SHP77 (cell line): ENCODE measurements around the gene RSPRY1.
"Not testable (repeated sequence)": the region's sequence is repeated elsewhere in the genome, so short reads cannot be mapped to it uniquely, and the experiment has no call there.

Experiments used
- DNase-seq, 2 experiments: peaks; one replicate each; lab custom pipeline; 2025; lab: John Stamatoyannopoulos, UW

Gene RSPRY1

DNA sequence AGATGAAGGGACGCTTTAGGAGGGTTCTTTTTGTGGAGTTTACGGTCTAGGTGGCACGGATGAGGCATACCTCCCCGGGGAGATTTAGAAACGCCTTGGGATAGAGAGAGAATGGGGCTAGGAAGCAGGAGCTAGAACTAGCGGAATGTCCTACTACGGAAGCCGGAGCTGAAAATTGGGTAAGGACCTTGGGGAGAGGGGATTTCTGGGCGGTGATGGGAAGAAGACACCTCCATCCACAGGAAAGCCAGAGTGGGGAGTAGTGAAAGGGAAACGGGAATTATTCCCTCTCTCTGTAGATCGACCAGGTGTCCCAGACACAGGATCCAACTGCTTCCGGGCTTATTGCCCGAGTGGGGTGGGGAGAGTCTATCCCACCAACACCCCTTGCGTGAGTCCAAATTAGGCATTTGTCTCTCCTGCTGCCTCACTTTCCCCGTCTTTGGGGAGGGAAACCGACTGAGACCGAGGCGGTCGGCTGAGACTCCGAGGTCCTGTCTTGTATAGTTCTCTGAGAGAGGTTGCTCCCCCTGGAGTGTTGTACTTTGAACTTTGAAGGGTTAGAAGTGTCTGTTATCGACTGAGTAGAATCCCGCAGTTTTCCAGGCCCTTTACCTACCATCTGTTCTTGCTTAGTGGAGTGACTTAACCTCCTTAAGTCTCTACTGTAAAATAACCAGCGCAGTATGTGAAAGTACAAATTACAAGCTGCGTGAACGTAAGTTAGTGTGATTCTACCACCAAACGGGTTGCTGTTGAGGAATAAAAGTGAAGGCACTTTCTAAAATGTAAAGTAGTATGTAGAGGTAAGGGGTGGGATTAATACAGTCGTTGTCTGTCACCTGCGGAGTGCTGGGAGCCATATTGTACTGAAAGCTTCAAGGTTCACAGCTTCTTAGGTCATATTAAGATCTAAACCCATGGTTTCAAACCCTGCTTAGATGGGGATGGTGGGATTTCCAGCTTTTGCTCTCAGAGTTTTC lies 1.0 kb downstream of the RSPRY1 start:
- peak in 1 of 2 experiments; percentile 26 for DNase-seq

DNA sequence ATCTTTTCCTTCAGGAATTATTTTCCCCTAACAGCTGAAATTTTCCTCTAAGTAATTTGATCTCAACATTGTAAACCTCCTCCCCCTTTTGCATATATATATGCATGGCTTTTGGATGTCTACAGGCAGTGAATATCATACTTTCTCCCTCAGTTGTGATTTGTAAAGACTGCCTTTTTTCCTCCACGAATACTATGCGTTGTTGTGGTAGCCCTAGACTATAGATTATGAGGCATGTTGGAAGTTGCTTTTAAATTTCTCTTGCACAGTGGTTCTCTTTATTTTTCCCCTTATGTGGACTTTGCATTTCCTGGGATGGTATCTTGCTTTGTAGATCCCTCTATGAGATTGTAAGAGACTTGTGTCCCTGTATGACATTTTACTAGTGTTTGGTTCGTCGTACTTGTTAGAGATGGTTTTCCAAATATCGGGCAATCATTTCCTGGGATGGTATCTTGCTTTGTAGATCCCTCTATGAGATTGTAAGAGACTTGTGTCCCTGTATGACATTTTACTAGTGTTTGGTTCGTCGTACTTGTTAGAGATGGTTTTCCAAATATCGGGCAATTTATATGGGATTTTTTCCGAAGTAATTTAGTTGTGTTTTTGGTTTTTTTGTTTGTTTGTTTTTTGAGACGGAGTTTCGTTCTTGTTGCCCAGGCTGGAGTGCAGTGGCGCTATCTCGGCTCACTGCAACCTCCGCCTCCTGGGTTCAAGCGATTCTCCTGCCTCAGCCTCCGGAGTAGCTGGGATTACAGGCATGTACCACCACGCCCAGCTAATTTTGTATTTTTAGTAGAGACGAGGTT lies 2.0 kb downstream of the RSPRY1 start:
- DNase-seq: not testable (repeated sequence)

- DNase-seq: no peak
Measured at GRCh38 chr16:57188711-57189002, 2.5 kb downstream of the RSPRY1 start.

- not testable (repeated sequence) for DNase-seq
Measured at GRCh38 chr16:57189527-57189926, 3.4 kb downstream of the RSPRY1 start.

GRCh38 chr16:57190136-57190535 lies 4.0 kb downstream of the RSPRY1 start:
- DNase-seq: no peak

DNA sequence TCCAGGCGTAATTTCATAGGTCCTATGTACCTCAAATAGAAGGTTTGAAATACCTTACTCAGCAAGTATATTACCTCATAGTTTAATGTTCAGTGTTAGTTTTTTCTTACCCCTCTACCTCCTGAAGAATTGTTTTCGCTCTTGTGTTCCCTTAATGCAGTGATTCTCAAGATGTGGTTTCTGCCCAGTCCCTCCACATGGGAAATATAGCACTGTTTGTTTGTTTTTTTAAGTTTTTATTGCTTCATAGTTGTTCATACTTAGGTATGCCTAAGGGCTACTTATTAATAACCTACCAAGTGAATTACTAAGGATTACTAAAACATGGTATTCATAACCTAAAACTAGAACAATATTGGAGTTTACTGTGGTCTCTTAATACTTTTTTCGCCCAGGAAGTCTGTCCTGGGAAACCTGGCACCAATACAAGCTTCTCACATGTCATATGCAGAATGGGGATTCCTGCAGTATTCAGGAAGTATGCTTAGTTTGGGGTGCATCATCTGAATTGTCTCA lies 5.0 kb downstream of the RSPRY1 start:
- DNase-seq: no peak

- no peak for DNase-seq
Measured at GRCh38 chr16:57192146-57192545, 6.0 kb downstream of the RSPRY1 start.

- DNase-seq: no peak
Measured at GRCh38 chr16:57192720-57193486, 6.8 kb downstream of the RSPRY1 start.

GRCh38 chr16:57194512-57194911 lies 8.4 kb downstream of the RSPRY1 start:
- peak; percentile 75 to 76 for DNase-seq

DNA sequence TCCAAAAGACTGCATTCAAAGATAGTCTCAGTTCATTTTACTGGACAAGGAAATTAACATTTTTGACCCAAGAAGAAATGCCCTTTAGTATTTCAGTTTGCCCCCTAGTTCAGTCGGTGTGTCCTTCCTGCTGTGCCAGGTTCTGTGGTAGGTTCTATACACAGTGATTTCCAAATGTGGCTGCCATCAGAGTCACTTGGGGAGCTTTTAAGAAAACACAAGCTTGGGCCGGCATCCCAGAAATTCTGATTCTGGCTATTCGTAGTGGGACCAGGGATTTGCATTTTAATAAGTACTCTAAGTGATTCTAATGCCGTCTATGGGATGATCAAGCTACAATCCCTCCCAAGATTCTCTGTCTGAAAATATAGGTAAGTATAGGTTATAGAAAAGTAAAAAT lies 10.2 kb downstream of the RSPRY1 start:
- no peak for DNase-seq

DNA sequence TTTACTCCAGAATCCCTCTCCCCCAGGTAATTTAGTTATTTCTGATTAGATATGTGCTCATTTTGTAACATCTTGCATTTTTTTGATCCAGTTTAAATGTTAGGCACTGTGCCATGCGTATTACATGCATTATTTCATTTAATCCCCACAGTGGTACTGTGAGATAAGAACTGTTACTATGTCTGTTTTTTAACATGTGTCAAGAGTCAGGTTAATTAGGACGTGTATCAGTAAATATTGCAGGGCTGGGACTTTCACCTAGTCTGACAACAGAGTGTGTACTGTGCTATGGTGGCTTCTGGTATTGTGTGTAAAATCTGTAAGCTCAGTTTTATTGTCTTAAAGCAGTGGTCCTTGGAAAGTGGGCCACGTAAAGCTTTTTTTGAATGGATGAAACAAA lies 10.6 kb downstream of the RSPRY1 start:
- DNase-seq: no peak

- DNase-seq: not testable (repeated sequence)
Measured at GRCh38 chr16:57200321-57200720, 14.2 kb downstream of the RSPRY1 start.

- not testable (repeated sequence) for DNase-seq
Measured at GRCh38 chr16:57200926-57201325, 14.8 kb downstream of the RSPRY1 start.

- no peak for DNase-seq
Measured at GRCh38 chr16:57202095-57202886, 16.2 kb downstream of the RSPRY1 start.

- DNase-seq: no peak
Measured at GRCh38 chr16:57203451-57203850, 17.3 kb downstream of the RSPRY1 start.

- no peak for DNase-seq
Measured at GRCh38 chr16:57204675-57205074, 18.5 kb downstream of the RSPRY1 start.

DNA sequence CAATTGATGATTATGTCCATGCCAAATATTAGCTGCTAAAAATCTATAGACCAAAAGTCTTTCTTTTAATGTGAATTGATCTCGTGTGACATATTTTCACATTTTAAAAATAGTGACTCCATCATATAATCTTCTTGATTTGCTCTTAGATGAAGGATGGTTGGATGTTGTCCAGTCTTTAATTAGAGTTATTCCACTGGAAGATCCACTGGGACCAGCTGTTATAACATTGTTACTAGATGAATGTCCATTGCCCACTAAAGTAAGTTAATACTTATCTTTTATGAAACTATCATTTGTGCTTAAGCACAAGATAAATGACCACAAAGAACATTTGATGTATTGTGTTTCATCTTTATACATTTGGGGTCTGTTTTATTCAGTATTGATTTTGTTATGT lies 22.8 kb downstream of the RSPRY1 start:
- no peak for DNase-seq

DNA sequence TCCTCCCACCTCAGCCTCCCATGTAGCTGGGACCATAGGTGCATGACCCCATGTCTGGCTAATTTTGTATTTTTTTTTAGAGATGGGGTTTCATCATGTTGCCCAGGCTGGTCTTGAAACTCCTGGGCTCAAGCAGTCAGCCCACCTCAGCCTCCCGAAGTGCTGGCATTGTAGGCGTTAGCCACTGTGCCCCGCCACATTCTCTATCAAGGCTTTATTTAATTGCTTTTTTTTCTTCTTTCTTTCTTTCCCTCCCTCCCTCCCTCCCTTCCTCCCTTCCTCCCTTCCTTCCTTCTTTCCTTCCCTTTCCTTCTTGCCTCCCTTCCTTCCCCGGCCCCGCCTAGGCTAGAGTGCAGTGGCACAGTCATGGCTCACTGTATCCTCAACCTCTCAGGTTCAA lies 23.7 kb downstream of the RSPRY1 start:
- no peak for DNase-seq

DNA sequence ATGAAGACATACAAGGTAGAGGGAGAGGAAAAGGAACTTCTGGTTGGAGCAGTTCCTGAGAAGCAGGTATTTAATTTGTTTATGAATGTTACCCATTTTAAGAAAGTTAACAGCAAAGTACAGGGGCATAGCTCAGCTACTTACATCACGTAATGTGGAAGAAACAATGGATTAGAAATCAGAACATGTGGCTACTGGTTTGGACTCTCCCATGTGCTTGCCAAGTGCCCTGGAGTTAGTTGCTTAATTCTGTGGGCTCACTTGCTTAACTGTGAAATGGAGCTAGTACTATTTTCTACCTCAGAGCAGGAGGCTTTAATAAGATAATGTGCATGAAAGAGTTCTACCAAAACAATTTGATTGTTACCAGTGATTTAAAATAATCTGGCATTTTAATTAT lies 27.3 kb downstream of the RSPRY1 start:
- DNase-seq: no peak

GRCh38 chr16:57216968-57217367 lies 30.8 kb downstream of the RSPRY1 start:
- DNase-seq: no peak

DNA sequence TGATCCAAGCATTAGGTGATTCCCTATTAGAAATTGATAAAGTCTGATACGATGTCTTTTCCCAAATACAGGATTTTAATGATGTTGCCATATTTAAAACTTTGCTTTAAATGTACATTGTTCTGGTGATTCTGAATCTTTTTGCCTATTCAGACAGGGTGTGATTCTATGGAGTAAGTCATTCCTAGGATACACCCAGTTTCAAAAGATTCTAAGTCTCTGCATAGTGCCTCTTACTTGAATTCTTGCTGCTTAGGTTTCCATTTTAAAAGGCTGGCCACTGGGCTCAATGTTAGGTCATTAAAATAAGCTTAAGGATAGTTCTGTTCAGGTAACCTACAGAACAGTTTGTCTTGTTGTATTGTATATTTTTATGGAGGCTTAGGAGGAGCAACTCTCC lies 36.9 kb downstream of the RSPRY1 start:
- no peak for DNase-seq
